ENCODE measurements around the gene STX1B.

- TF ChIP-seq, protein P1, sequence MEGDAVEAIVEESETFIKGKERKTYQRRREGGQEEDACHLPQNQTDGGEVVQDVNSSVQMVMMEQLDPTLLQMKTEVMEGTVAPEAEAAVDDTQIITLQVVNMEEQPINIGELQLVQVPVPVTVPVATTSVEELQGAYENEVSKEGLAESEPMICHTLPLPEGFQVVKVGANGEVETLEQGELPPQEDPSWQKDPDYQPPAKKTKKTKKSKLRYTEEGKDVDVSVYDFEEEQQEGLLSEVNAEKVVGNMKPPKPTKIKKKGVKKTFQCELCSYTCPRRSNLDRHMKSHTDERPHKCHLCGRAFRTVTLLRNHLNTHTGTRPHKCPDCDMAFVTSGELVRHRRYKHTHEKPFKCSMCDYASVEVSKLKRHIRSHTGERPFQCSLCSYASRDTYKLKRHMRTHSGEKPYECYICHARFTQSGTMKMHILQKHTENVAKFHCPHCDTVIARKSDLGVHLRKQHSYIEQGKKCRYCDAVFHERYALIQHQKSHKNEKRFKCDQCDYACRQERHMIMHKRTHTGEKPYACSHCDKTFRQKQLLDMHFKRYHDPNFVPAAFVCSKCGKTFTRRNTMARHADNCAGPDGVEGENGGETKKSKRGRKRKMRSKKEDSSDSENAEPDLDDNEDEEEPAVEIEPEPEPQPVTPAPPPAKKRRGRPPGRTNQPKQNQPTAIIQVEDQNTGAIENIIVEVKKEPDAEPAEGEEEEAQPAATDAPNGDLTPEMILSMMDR (IDR thresholded peaks at IDR 0.05), result no peak
- no peak for TF ChIP-seq POLR2A (IDR thresholded peaks at IDR 0.05)
- no peak for TF ChIP-seq EP300 (IDR thresholded peaks at IDR 0.05; ENCODE audit: low read depth)
Measured at GRCh38 chr16:30958175-30959079, 52.0 kb downstream of the STX1B start.
